Measurements from ENCODE around the gene RNF112. TPM values are rescaled to one million over a fixed set of nuclear protein-coding genes. Genes with fewer than 3 reads are reported as not detected.

The RNF112 gene
- 0.24 and 0.96 TPM in 2 replicates for total RNA-seq

- intact Hi-C loops (cut with micrococcal nuclease) = no loop called here
These were observed at the start of gene RNF112 for GRCh38 chr17:19410875-19411620. Gene RNF112, plus strand, starts transcription at chr17:19411232. Its CDS starts 177 bp downstream, at chr17:19411409.

- intact Hi-C loops (cut with micrococcal nuclease) = loop anchor here (5.0 kb wide), 3 partner anchors 54 to 646 kb away; partner anchors contain the start of genes PRPSAP2 and SPECC1
These were observed 49.7 kb upstream of the RNF112 start for GRCh38 chr17:19361326-19361725.

DNA sequence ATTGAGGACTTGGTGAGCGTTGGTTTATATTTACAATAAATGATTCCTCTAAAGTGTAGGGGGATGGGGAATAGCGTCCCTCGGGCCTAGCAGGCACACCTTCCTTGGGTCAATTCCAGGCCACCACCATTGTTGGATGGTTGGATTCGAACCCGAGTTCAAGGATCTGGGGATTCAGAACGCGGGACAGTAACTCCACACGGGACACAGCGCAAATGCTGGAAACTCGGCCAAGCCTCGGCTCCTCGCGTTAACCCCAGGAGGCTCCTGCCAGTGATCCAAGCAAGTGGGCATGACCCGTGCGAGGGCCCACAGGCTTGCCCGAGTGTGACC is 49.1 kb upstream of the RNF112 start:
- intact Hi-C loops (cut with micrococcal nuclease) = loop anchor here (1.0 to 5.0 kb wide), 11 partner anchors 15 to 645 kb away; partner anchors contain the start of genes AKAP10, ALDH3A2, PRPSAP2 and SPECC1

DNA sequence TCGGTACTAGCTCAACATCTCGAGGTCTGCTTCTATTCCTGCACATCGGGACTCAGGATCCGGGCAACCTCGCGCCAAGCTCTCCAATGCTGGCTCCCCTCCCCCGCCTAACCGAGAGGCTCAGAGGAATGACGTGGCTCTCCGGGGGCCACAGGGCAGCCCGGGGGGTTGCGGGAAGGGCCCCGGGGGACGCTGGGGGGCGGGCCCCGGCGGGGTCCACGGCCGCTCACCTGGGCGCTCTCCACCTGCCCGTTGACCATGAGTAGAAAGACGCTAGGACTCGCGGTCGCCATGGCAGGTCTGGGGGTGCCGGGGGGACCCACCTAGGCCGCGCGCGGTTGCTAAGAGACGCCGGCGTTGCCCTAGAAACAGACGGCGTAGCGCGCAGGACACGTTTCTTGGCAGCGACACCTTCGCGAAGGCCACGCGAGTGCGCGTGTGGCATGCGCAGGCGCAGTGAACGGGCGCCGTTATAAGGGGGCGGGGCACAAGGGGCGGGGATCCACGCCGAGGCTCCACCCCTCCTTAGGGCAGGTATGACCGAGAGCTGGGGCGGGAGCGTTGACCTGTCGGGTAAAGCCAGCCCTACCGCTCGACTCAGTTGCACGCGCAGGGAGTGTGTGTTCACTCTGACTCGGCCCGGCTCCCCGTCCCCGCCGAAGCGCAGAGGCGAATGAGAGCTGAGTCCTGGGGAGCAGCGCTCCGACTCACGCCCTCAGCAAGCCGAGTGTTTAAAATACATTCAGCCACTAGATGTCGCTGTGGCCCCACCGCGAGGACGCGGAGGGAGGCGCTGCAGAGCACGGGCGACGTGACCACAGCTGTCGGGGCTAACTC is 48.5 kb upstream of the RNF112 start, which contains the start of gene B9D1:
Gene B9D1, minus strand, starts transcription at position 447 of the 837 bp plus-strand sequence. Its CDS starts 154 bp downstream, at position 293.
- intact Hi-C loops (cut with micrococcal nuclease) = loop anchor here (1.0 to 5.0 kb wide), 11 partner anchors 15 to 645 kb away; partner anchors contain the start of genes AKAP10, ALDH3A2, PRPSAP2 and SPECC1

GRCh38 chr17:19363114-19363438 is 48.0 kb upstream of the RNF112 start:
- intact Hi-C loops (cut with micrococcal nuclease) = loop anchor here (2.0 to 5.0 kb wide), 4 partner anchors 56 to 644 kb away; partner anchors contain the start of genes PRPSAP2 and SPECC1

DNA sequence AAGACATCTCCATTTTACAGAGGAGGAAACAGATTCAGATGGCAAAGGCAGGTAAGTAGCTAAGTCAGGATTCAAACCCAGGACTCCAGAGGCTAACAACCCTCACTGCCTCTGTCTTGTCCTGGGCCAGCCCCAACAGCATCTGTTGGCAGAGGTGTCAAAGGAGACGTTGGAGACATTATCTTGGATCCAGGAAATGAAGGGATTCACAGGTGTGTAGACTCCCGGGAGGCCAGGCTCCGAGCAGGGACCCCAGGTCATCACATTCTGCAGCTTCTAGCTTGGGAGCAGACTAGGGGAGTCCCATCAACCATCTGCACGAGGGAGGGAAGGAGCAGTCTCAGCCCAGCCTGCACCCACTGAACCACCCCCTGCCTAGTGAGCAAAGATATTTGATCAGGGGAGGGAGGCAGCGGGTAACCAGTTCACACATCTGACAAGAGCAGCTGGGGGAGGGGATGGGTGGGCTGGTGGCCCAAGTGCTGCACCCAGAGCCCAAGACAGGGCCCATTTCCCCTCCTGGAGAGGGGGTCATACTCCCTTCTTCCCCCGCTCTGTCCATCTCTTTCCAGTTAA is 47.5 kb upstream of the RNF112 start:
- intact Hi-C loops (cut with micrococcal nuclease) = loop anchor here (2.0 to 5.0 kb wide), 4 partner anchors 56 to 644 kb away; partner anchors contain the start of genes PRPSAP2 and SPECC1

DNA sequence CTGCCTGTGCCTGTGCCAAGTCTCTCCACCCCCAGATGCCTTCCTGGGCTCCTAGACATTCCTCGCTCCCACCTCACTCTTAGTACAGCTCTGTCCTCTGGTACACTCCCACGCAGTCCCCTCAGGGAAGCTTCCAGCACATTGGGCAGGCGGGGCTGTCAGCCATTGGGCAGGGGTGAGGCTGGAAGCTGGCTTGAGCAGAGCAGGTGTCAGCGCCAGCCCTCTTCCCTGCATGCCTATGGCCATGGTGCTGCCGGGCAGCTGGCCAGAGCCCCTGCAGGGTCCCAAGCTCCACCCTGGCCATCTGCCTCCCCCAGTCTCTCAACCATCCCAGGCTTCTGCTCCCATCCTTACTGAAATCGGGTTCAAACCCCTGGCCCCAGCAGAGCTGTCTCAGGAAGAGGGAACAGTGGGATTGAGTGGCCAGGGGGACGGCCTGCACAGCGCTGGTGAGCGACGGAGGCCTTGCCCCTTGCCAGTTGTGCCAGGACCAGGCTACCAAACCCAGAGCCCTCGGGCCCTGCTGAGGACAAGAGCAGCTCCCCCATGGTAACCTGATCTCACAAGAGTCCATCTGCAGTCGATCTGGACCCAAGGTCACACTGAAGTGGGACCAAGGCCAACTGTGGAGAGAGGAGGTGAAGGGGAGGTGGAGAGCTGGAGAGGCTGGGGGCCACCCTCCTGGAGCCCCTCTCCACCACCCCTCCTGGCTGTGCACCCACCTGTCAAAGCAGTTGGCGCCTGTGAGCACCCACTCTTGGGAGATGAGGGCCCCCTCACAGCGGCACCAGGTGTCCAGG is 46.1 kb upstream of the RNF112 start:
- intact Hi-C loops (cut with micrococcal nuclease) = loop anchor here (5.0 kb wide), 3 partner anchors 58 to 642 kb away; partner anchors contain the start of genes PRPSAP2 and SPECC1

- intact Hi-C loops (cut with micrococcal nuclease) = no loop called here
These were observed 45.6 kb upstream of the RNF112 start for GRCh38 chr17:19365499-19365817.

GRCh38 chr17:19365833-19366636 is 45.0 kb upstream of the RNF112 start:
- intact Hi-C loops (cut with micrococcal nuclease) = no loop called here

DNA sequence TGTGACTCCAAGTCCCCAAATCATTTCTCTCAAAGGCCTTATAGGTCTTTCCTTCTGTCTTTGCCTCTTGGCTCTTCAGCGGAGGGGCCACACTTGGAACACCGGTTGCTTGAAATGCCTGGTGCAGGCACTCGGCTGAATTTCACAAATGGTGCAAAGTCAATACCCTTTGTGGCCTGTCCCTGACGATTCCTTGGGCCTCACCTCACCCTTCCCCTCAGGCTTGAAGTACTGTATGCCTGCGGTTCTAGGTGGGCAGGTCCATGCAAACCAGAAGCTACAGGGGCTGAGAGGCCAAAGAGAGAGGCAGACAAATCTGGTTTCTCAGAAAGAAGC is 44.4 kb upstream of the RNF112 start:
- intact Hi-C loops (cut with micrococcal nuclease) = no loop called here

DNA sequence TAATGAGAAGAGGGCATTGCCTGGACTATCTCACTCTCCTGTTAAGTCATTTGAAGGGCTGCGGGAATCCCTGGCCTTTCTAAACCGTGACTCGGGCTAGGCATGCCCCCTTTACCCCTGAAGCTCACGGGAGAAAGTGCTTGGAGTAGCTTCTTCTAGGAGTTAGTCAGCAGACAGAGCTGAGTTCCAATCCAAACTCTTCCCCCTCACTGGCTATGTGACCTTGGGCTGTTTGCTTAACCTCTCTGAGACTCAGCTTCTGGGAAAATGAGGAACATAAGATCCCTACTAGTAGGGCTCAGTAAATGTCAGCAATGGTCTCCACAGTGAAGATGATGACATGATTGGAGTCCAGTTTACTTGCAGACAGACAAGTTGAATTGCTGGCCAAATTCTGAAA is 42.8 kb upstream of the RNF112 start:
- intact Hi-C loops (cut with micrococcal nuclease) = no loop called here

- intact Hi-C loops (cut with micrococcal nuclease) = no loop called here
These were observed 41.8 kb upstream of the RNF112 start for GRCh38 chr17:19369107-19369778.

DNA sequence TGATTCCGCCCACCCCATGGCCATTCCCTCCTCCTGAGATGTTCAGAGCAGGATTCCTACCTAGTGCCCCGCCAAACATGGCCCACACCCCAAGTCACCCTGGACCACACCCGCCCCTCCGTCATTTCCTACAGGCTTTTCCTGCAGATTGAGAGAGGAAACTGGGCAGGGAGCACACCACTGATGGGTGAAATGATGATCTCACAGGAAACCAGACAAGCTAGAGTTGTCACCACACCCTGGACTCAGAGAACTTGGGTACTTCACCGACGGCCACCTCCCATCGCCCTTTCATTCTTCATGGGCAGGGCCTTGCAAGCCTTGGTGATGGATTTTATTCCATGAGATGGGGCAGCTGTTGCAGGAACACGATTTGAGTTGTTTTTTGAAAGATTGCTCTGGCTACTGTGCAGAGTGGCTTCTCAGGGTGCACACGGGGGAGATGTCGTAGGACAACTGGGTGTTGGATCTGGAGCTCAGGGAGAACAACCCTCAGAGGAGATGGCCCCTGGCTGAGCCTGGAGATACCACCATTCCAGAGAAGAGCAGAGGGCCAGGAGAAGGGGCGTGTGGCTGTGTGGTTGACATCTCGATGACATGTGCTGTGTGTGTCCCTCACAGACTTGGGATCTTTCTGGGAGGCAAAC is 41.1 kb upstream of the RNF112 start:
- intact Hi-C loops (cut with micrococcal nuclease) = loop anchor here (1.0 kb wide), 1 partner anchor 8 kb away; the partner anchor contains the start of gene MAPK7

DNA sequence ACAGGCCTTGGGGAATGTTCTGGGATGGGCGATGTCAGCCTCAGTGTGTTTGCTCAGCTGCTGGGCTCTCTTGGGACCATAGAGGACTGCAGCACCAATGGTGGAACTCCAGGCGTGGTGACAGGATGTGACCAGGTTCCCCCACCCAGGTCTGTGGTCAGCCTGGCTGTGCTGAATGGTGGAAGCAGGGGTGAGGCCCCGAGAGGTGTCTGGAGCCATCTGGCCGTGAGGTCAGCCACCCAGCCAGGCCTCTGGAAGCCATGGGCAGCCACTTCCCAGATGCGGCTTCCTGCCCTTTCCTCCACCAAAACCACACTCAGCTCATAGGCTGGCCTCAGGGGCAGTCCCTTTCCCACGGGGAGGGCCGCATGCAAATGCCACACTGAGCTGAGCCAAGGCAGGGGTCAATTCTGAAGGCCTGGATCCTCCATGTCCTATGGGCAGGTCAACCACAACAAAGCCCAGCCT is 40.5 kb upstream of the RNF112 start:
- intact Hi-C loops (cut with micrococcal nuclease) = loop anchor here (1.0 kb wide), 1 partner anchor 8 kb away; the partner anchor contains the start of gene MAPK7

DNA sequence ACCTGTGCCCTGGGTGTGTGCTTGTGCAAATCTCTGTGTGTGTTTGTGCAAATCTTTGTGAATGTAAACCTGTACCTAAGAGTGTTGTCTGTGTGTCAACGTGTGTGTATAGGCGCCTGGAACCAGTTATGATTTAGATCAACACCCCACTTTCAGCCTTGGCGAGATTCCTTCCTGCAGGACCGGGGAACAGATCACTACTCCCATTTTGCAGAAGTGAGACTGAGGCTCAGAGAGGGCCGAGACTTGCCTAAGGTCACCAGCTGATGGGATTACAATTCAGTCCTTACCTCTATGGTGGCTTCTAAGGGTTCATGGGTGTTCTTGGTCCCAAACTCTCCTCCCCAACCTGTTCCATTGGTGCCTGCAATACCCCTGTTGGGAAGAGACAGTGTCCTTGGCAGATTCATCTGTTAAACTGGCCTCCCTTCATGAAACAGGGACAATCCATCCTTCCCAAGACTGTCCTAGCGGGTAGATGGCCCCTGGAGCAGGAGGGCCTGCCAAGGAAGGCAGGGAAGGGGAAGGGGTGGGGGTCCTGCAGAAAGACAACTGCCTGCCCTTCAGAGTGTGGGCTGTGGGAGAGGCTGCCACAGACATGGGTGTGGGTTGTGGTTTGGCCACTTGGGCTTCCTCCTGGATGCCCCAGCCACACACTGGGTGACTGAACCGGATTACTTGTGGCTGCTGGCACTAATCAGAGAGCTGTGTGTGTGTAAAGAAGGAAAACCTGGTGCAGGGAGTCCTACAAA is 39.6 kb upstream of the RNF112 start:
- intact Hi-C loops (cut with micrococcal nuclease) = no loop called here

- intact Hi-C loops (cut with micrococcal nuclease) = no loop called here
These were observed 39.0 kb upstream of the RNF112 start for GRCh38 chr17:19372011-19372370.

GRCh38 chr17:19372439-19372838 is 38.6 kb upstream of the RNF112 start:
- intact Hi-C loops (cut with micrococcal nuclease) = no loop called here

GRCh38 chr17:19372866-19373504 is 38.0 kb upstream of the RNF112 start:
- intact Hi-C loops (cut with micrococcal nuclease) = no loop called here
